HepG2 (cell line): Measurements from ENCODE around the gene TNIP1. TPM values are rescaled to one million over a fixed set of nuclear protein-coding genes. Genes with fewer than 3 reads are reported as not detected.

Experiments used
- DMAP1 ChIP-seq: IDR thresholded peaks from 2 replicates; pipeline ENCODE4 v1.6.1; 2016
- HMGA1 ChIP-seq: sonication (generic); formaldehyde crosslinking; conservative IDR thresholded peaks from 2 replicates; pipeline ENCODE4 v1.4.0; 2020; ENCODE audit warnings: missing genetic modification reagents
- HOXA9 ChIP-seq: sonication (generic); formaldehyde crosslinking; IDR thresholded peaks from 2 replicates; pipeline ENCODE4 v1.8.1; 2022; ENCODE audit warnings: missing genetic modification reagents, mild to moderate bottlenecking, moderate library complexity, borderline replicate concordance
- MTF2 ChIP-seq: sonication (generic); formaldehyde crosslinking; IDR thresholded peaks from 2 replicates; pipeline ENCODE4 v1.5.0; 2020; ENCODE audit warnings: missing genetic modification reagents, borderline replicate concordance
- MXD3 ChIP-seq: IDR thresholded peaks from 2 replicates; pipeline ENCODE4 v1.6.1; 2016; ENCODE audit warnings: mild to moderate bottlenecking, missing biosample characterization, missing genetic modification reagents
- NR0B2 ChIP-seq: sonication (generic); formaldehyde crosslinking; IDR thresholded peaks from 2 replicates; pipeline ENCODE4 v1.4.0; 2020; ENCODE audit warnings: mild to moderate bottlenecking, missing genetic modification reagents
- PITX1 ChIP-seq: sonication (generic); formaldehyde crosslinking; IDR thresholded peaks from 2 replicates; pipeline ENCODE4 v1.5.1; 2020; ENCODE audit warnings: mild to moderate bottlenecking, missing genetic modification reagents
- RARA ChIP-seq: IDR thresholded peaks from 2 replicates; pipeline ENCODE4 v1.6.1; 2016; ENCODE audit warnings: missing genetic modification reagents, missing compliant biosample characterization
- SMYD3 ChIP-seq: sonication (generic); formaldehyde crosslinking; IDR thresholded peaks from 2 replicates; pipeline ENCODE4 v1.8.1; 2023; ENCODE audit warnings: mild to moderate bottlenecking, missing genetic modification reagents
- TFAP4 ChIP-seq: sonication (generic); IDR thresholded peaks from 2 replicates; pipeline ENCODE4 v1.6.1; 2016; ENCODE audit warnings: low read depth, borderline replicate concordance
- ZHX2 ChIP-seq, 2 experiments: sonication (generic) in 1 of 2; formaldehyde crosslinking in 1 of 2; IDR thresholded peaks; 2 replicates each; pipeline versions ENCODE4 v1.6.1 to v1.9.0; 2014 to 2022; ENCODE audit warnings: antibody characterized with exemption in 1 of 2, borderline replicate concordance in 1 of 2, inconsistent platforms in 1 of 2, low read depth in 1 of 2, missing genetic modification reagents in 1 of 2
- ZIK1 ChIP-seq: sonication (generic); formaldehyde crosslinking; IDR thresholded peaks from 2 replicates; pipeline ENCODE4 v1.5.0; 2020; ENCODE audit warnings: mild to moderate bottlenecking, low read depth, missing genetic modification reagents, borderline replicate concordance
- ZNF101 ChIP-seq: sonication (generic); formaldehyde crosslinking; IDR thresholded peaks from 2 replicates; pipeline ENCODE4 v1.4.0; 2020; ENCODE audit warnings: mild to moderate bottlenecking, low read depth, missing genetic modification reagents, borderline replicate concordance
- ZNF484 ChIP-seq: sonication (generic); formaldehyde crosslinking; IDR thresholded peaks from 2 replicates; pipeline ENCODE4 v1.5.1; 2020; ENCODE audit warnings: mild to moderate bottlenecking, low read depth, missing genetic modification reagents, borderline replicate concordance
- ZNF564 ChIP-seq: sonication (generic); formaldehyde crosslinking; IDR thresholded peaks from 2 replicates; pipeline ENCODE4 v1.8.1; 2023; ENCODE audit warnings: mild to moderate bottlenecking, missing genetic modification reagents
- ZNF614 ChIP-seq: IDR thresholded peaks from 2 replicates; pipeline ENCODE4 v1.6.1; 2018; ENCODE audit warnings: missing biosample characterization, missing genetic modification reagents, inconsistent platforms, borderline replicate concordance
- ZNF639 ChIP-seq: conservative IDR thresholded peaks from 2 replicates; pipeline ENCODE4 v1.6.1; 2018; ENCODE audit warnings: missing genetic modification reagents
- ZNF652 ChIP-seq: IDR thresholded peaks from 2 replicates; pipeline ENCODE4 v1.6.1; 2016; ENCODE audit warnings: low read depth, borderline replicate concordance
- polyA plus RNA-seq, 8 experiments: library from polyadenylated mRNA; depleted of rRNA in 3 of 8; stranded (reverse) in 7 of 8; unstranded in 1 of 8; fragments of >200 nt; fragmentation: Illumina TruSeq in 4 of 8; extraction: Trizol in 4 of 8; gene quantifications; 2 replicates each; pipeline versions ENCODE4 v1.2.1 to v1.2.3, GENCODE V29; 2011 to 2016; ENCODE audit warnings: low read depth in 4 of 8, missing spikeins in 1 of 8, mixed read lengths in 1 of 8; ENCODE audit not compliant: insufficient read depth in 1 of 8
- total RNA-seq, 5 experiments: library from RNA; depleted of rRNA; stranded (reverse); fragments of >200 nt; fragmentation: Illumina TruSeq; extraction: Trizol; gene quantifications; 2 replicates each; pipeline ENCODE4 v1.2.3, GENCODE V29; 2016; ENCODE audit warnings: low read depth in 1 of 5

The TNIP1 gene
- total and polyA plus RNA-seq, 2 of the 13 experiments (the other 11 are each of a cell fraction or from before 2014, with no cell fraction given): 26.2 to 45.9 TPM

GRCh38 chr5:151020304-151021110 lies 60.3 kb downstream of the TNIP1 start, which contains the start of gene GPX3 (continued):
- no peak for TF ChIP-seq PITX1 (CRISPR knock-in tag)
- no peak for TF ChIP-seq HOXA9 (CRISPR knock-in tag)
- TF ChIP-seq ZNF652 (CRISPR knock-in tag): no peak
- TF ChIP-seq ZNF564 (CRISPR knock-in tag): peak; percentile 73; the same call in 1 of the 2 replicates
- no peak for TF ChIP-seq ZNF101 (CRISPR knock-in tag)
- TF ChIP-seq ZNF639 (CRISPR knock-in tag): 0 out of 2 replicates have a peak, but pooled peaks have one; percentile 53
- TF ChIP-seq MTF2 (CRISPR knock-in tag): 0 out of 2 replicates have a peak, but pooled peaks have one; percentile 19
- TF ChIP-seq DMAP1 (CRISPR knock-in tag): no peak; the same call in 1 of the 2 replicates
- TF ChIP-seq SMYD3 (CRISPR knock-in tag): peak; percentile 71; the same call in 1 of the 2 replicates
- TF ChIP-seq ZNF484: no peak
- TF ChIP-seq HMGA1 (CRISPR knock-in tag): no peak
- TF ChIP-seq NR0B2 (CRISPR knock-in tag): no peak
- TF ChIP-seq TFAP4: peak; percentile 31; the same call in 1 of the 2 replicates
- TF ChIP-seq RARA (CRISPR knock-in tag): 0 out of 2 replicates have a peak, but pooled peaks have one; percentile 14
- no peak for TF ChIP-seq ZHX2 (IDR thresholded peaks at IDR 0.05; ENCODE audit: low read depth)
- TF ChIP-seq ZHX2 (CRISPR knock-in tag; IDR thresholded peaks at IDR 0.05; ENCODE audit: borderline replicate concordance): 0 out of 2 replicates have a peak, but pooled peaks have one; percentile 44
- TF ChIP-seq MXD3 (CRISPR knock-in tag): peak; percentile 59
- TF ChIP-seq ZIK1 (CRISPR knock-in tag): no peak; the same call in 1 of the 2 replicates
- TF ChIP-seq ZNF614 (CRISPR knock-in tag): no peak
